ENCODE measurements around the gene DTL.
A peak's percentile ranks its signal among the peaks of the same experiment; 100 is the strongest.

Gene DTL

GRCh38 chr1:212055333-212055732 is 19.8 kb downstream of the DTL start:
- no peak for TF ChIP-seq CTCF (IDR thresholded peaks at IDR 0.05; ENCODE audit: low read depth, low read length, missing control alignments)
- no peak for DNase-seq (ENCODE audit: low read depth)
- H3K4me3 ChIP-seq (ENCODE audit: low read depth, low read length), result no peak overlapping the region

- H3K4me3 ChIP-seq (ENCODE audit: low read depth, low read length), result no peak overlapping the region
- DNase-seq (ENCODE audit: low read depth), result no peak
- no peak for TF ChIP-seq CTCF (IDR thresholded peaks at IDR 0.05; ENCODE audit: low read depth, low read length, missing control alignments)
Observed at GRCh38 chr1:212060632-212061472, 25.3 kb downstream of the DTL start.

GRCh38 chr1:212062832-212063438 is 27.4 kb downstream of the DTL start:
- no peak for DNase-seq (ENCODE audit: low read depth)
- H3K4me3 ChIP-seq (ENCODE audit: low read depth, low read length), result no peak overlapping the region
- TF ChIP-seq CTCF (IDR thresholded peaks at IDR 0.05; ENCODE audit: low read depth, low read length, missing control alignments), result peak; percentile 62

GRCh38 chr1:212067787-212068186 is 32.2 kb downstream of the DTL start:
- no peak for TF ChIP-seq CTCF (IDR thresholded peaks at IDR 0.05; ENCODE audit: low read depth, low read length, missing control alignments)
- H3K4me3 ChIP-seq (ENCODE audit: low read depth, low read length), result no peak overlapping the region
- no peak for DNase-seq (ENCODE audit: low read depth)

- DNase-seq (ENCODE audit: low read depth), result no peak
- TF ChIP-seq CTCF (IDR thresholded peaks at IDR 0.05; ENCODE audit: low read depth, low read length, missing control alignments), result peak; percentile 31
- H3K4me3 ChIP-seq (ENCODE audit: low read depth, low read length), result no peak overlapping the region
Observed at GRCh38 chr1:212070720-212071302, 35.3 kb downstream of the DTL start.

GRCh38 chr1:212072047-212072446 is 36.5 kb downstream of the DTL start:
- no peak overlapping the region for H3K4me3 ChIP-seq (ENCODE audit: low read depth, low read length)
- no peak for DNase-seq (ENCODE audit: low read depth)
- no peak for TF ChIP-seq CTCF (IDR thresholded peaks at IDR 0.05; ENCODE audit: low read depth, low read length, missing control alignments)
